ENCODE measurements around the gene EIF3L.
"Not testable (repeated sequence)": the region's sequence is repeated elsewhere in the genome, so short reads cannot be mapped to it uniquely, and the experiment has no call there.

Gene EIF3L

GRCh38 chr22:37849089-37849751 lies at the start of gene EIF3L:
Gene EIF3L, plus strand, starts transcription at chr22:37849419. Its CDS starts 31 bp downstream, at chr22:37849450.
- Mint-ChIP-seq H3K4me1 (peaks cover 61% of the 10 kb centered on the region), H3K4me3 (peak within 1 kb of the TSS; percentile 97), H3K27me3 (no peaks in the 10 kb centered on the region), H3K36me3 (ENCODE audit: low read depth) (peaks cover 49% of the 10 kb centered on the region), H3K27ac (peak within 1 kb of the TSS; percentile 98), H3K9me3 (no peaks in the 10 kb centered on the region)
- peak; percentile 81 for ATAC-seq
- peak; percentile 92 for DNase-seq

GRCh38 chr22:37799979-37800378 lies 49.2 kb upstream of the EIF3L start:
- DNase-seq; H3K4me3 Mint-ChIP-seq; H3K27ac Mint-ChIP-seq; ATAC-seq; H3K36me3 Mint-ChIP-seq (ENCODE audit: low read depth); H3K9me3 Mint-ChIP-seq: not testable (repeated sequence)
- Mint-ChIP-seq H3K4me1 (peaks cover 16% of the 10 kb centered on the region), H3K27me3 (peaks cover 31% of the 10 kb centered on the region)

- Mint-ChIP-seq H3K27ac (no peak overlapping the region), H3K9me3 (no peaks in the 10 kb centered on the region), H3K4me3 (no peak overlapping the region), H3K27me3 (peaks cover 49% of the 10 kb centered on the region), H3K36me3 (ENCODE audit: low read depth) (no peaks in the 10 kb centered on the region), H3K4me1 (peaks cover 25% of the 10 kb centered on the region)
- DNase-seq (no peak), ATAC-seq (no peak)
Measured at GRCh38 chr22:37801946-37802309, 47.3 kb upstream of the EIF3L start.

GRCh38 chr22:37802310-37803194 lies 46.7 kb upstream of the EIF3L start:
- Mint-ChIP-seq H3K4me3 (peak overlapping the region; percentile 47), H3K36me3 (ENCODE audit: low read depth) (no peaks in the 10 kb centered on the region), H3K27me3 (peaks cover 54% of the 10 kb centered on the region), H3K27ac (no peak overlapping the region), H3K9me3 (no peaks in the 10 kb centered on the region), H3K4me1 (peaks cover 31% of the 10 kb centered on the region)
- no peak for ATAC-seq
- peak; percentile 23 for DNase-seq

- no peaks in the 10 kb centered on the region for H3K36me3 Mint-ChIP-seq (ENCODE audit: low read depth)
- ATAC-seq (no peak), DNase-seq (no peak)
- no peak overlapping the region for H3K27ac Mint-ChIP-seq
- no peaks in the 10 kb centered on the region for H3K9me3 Mint-ChIP-seq
- peak overlapping the region; percentile 47 for H3K4me3 Mint-ChIP-seq
- H3K4me1 Mint-ChIP-seq = peaks cover 34% of the 10 kb centered on the region
- peaks cover 58% of the 10 kb centered on the region for H3K27me3 Mint-ChIP-seq
Measured at GRCh38 chr22:37803195-37803638, 46.0 kb upstream of the EIF3L start.

- H3K4me1 Mint-ChIP-seq = peaks cover 38% of the 10 kb centered on the region
- no peak for ATAC-seq
- H3K4me3 Mint-ChIP-seq = peak overlapping the region; percentile 22
- no peaks in the 10 kb centered on the region for H3K36me3 Mint-ChIP-seq (ENCODE audit: low read depth)
- DNase-seq = no peak
- peaks cover 63% of the 10 kb centered on the region for H3K27me3 Mint-ChIP-seq
- H3K27ac Mint-ChIP-seq = no peak overlapping the region
- H3K9me3 Mint-ChIP-seq = no peaks in the 10 kb centered on the region
Measured at GRCh38 chr22:37803639-37804351, 45.4 kb upstream of the EIF3L start.

GRCh38 chr22:37804352-37804880 lies 44.8 kb upstream of the EIF3L start:
- Mint-ChIP-seq H3K36me3 (ENCODE audit: low read depth) (no peaks in the 10 kb centered on the region), H3K27me3 (peaks cover 64% of the 10 kb centered on the region), H3K27ac (no peak overlapping the region), H3K4me3 (peak overlapping the region; percentile 22), H3K9me3 (no peaks in the 10 kb centered on the region), H3K4me1 (peaks cover 40% of the 10 kb centered on the region)
- DNase-seq (no peak), ATAC-seq (no peak)

GRCh38 chr22:37804881-37805809 lies 44.1 kb upstream of the EIF3L start:
- Mint-ChIP-seq H3K4me1 (peaks cover 40% of the 10 kb centered on the region), H3K9me3 (no peaks in the 10 kb centered on the region), H3K36me3 (ENCODE audit: low read depth) (no peaks in the 10 kb centered on the region), H3K4me3 (peak overlapping the region; percentile 63), H3K27me3 (peaks cover 65% of the 10 kb centered on the region), H3K27ac (no peak overlapping the region)
- ATAC-seq = peak; percentile 25
- peak; percentile 79 for DNase-seq

GRCh38 chr22:37805810-37806277 lies 43.4 kb upstream of the EIF3L start:
- Mint-ChIP-seq H3K4me3 (peak overlapping the region; percentile 63), H3K4me1 (peaks cover 40% of the 10 kb centered on the region), H3K36me3 (ENCODE audit: low read depth) (no peaks in the 10 kb centered on the region), H3K27ac (no peak overlapping the region), H3K9me3 (no peaks in the 10 kb centered on the region), H3K27me3 (peaks cover 62% of the 10 kb centered on the region)
- ATAC-seq (no peak), DNase-seq (no peak)

- no peaks in the 10 kb centered on the region for H3K36me3 Mint-ChIP-seq (ENCODE audit: low read depth)
- no peaks in the 10 kb centered on the region for H3K9me3 Mint-ChIP-seq
- peaks cover 40% of the 10 kb centered on the region for H3K4me1 Mint-ChIP-seq
- peaks cover 61% of the 10 kb centered on the region for H3K27me3 Mint-ChIP-seq
- no peak for DNase-seq
- peak overlapping the region; percentile 63 for H3K4me3 Mint-ChIP-seq
- no peak overlapping the region for H3K27ac Mint-ChIP-seq
- no peak for ATAC-seq
Measured at GRCh38 chr22:37806409-37807333, 42.5 kb upstream of the EIF3L start.

- ATAC-seq (peak; percentile 95), DNase-seq (peak; percentile 93)
- Mint-ChIP-seq H3K9me3 (no peaks in the 10 kb centered on the region), H3K27me3 (peaks cover 59% of the 10 kb centered on the region), H3K4me3 (peak within 1 kb of the TSS; percentile 78), H3K4me1 (peaks cover 38% of the 10 kb centered on the region), H3K27ac (no peak within 1 kb of the TSS), H3K36me3 (ENCODE audit: low read depth) (no peaks in the 10 kb centered on the region)
Measured at GRCh38 chr22:37807410-37808293, 41.6 kb upstream of the EIF3L start, which contains the start of gene GCAT. Gene GCAT, plus strand, starts transcription at chr22:37807934. Its CDS starts 34 bp downstream, at chr22:37807968.

- no peak for DNase-seq
- no peak for ATAC-seq
- Mint-ChIP-seq H3K9me3 (no peaks in the 10 kb centered on the region), H3K27me3 (peaks cover 52% of the 10 kb centered on the region), H3K36me3 (ENCODE audit: low read depth) (no peaks in the 10 kb centered on the region), H3K27ac (no peak overlapping the region), H3K4me3 (peak overlapping the region; percentile 78), H3K4me1 (peaks cover 32% of the 10 kb centered on the region)
Measured at GRCh38 chr22:37808294-37808657, 40.9 kb upstream of the EIF3L start.

Measured in activated naive CD8-positive, alpha-beta T cell treated with anti-CD3 and anti-CD28 coated beads, Interleukin-2, amount 50 U/mL, for 24 hours (primary cell).